H1 (cell line): ENCODE results near the gene TMEM179B. TPM values are rescaled to one million over a fixed set of nuclear protein-coding genes. Genes with fewer than 3 reads are reported as not detected.

Experiments used
- GABPA ChIP-seq: IDR thresholded peaks from 2 replicates; pipeline ENCODE4 v1.6.1; 2011; ENCODE audit warnings: mild to moderate bottlenecking, low read length, moderate library complexity, borderline replicate concordance; ENCODE audit not compliant: insufficient read depth
- YY1 ChIP-seq: IDR thresholded peaks from 2 replicates; pipeline ENCODE4 v1.6.1; 2011; ENCODE audit warnings: low read depth, mild to moderate bottlenecking, low read length
- polyA plus RNA-seq, 7 experiments: library from polyadenylated mRNA; depleted of rRNA in 3 of 7; stranded (reverse) in 5 of 7; unstranded in 2 of 7; fragments of >200 nt in 5 of 7; fragments of 200-250 nt in 2 of 7; gene quantifications; 1 replicate in 5 of 7; 2 replicates in 1 of 7; 4 replicates in 1 of 7; pipeline versions ENCODE4 v1.2.1 to v1.2.3, GENCODE V29; 2011 to 2013; ENCODE audit warnings: missing spikeins in 2 of 7, mixed read lengths in 2 of 7
- total RNA-seq: library from RNA; stranded (reverse); fragmentation: NEBNext Ultra II Directional; extraction: Animal tissue kit (Norgen Biotek cat#: 25700); gene quantifications from 2 replicates; pipeline ENCODE4 v1.2.1, GENCODE V29; 2021
- TF ChIP-seq, protein P1 (sequence below): IDR thresholded peaks from 2 replicates; pipeline ENCODE4 v1.6.1; 2012; ENCODE audit warnings: inconsistent platforms

TMEM179B gene
- total and polyA plus RNA-seq, 2 of the 8 experiments (the other 6 are each of a cell fraction or from before 2014, with no cell fraction given) = 18.6 to 62.2 TPM

DNA sequence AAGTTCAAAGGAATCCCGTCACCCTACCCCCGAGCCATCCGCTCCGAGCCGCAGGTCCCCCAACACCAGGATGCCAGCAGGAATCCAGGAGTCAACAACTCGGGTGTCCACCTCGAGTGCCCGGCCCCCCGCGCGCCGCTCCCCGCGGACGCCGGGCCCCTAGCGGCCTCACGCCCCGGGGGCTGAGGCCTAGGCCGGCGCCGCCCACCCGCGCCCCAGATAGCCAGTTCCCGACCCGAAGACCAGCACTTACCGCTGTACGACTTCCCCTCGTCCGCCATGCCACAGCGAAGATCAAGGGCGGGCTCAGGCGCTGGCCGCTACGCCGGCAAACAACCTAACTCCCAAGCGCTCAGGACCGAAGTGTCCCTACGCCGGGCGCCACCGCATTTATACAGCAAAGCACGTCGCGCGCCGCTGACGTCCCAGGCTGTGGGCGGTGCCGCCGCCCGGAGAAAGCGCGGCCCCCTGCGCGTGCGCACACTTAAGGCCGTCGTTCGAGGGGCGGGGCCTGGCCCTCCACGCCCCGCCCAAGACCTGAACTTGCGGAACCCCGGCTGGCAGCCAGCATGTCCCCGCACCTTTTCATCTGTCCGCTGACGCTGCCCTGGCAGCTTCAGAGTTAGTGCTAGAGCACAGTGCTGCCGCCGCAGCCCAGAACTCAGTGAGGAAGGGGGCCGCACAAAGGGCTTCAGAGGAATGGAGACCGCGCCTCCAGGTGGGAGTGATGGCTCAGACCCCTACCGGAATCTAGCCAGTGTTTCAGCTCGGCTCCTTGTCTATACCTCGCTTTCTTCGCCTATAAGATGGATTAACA, 18.1 kb downstream of the TMEM179B start, which contains the start of gene NXF1 (continued):
- TF ChIP-seq, protein P1, sequence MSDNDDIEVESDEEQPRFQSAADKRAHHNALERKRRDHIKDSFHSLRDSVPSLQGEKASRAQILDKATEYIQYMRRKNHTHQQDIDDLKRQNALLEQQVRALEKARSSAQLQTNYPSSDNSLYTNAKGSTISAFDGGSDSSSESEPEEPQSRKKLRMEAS = 0 out of 2 replicates have a peak, but pooled peaks have one; percentile 52
- peak; percentile 70; the same call in 1 of the 2 replicates for TF ChIP-seq YY1
- 0 out of 2 replicates have a peak, but pooled peaks have one; percentile 17 for TF ChIP-seq GABPA
- TF ChIP-seq, all 59 proteins: peak for 25
